ENCODE measurements around the gene HSPA8. TPM values are rescaled to one million over a fixed set of nuclear protein-coding genes. Genes with fewer than 3 reads are reported as not detected.
"Not testable (repeated sequence)": the region's sequence is repeated elsewhere in the genome, so short reads cannot be mapped to it uniquely, and the experiment has no call there.

HSPA8 gene
- total RNA-seq, 2 donors from 2014 or later = 1,108 to 1,228 TPM

- no peaks in the 10 kb centered on the region for H3K27me3 Mint-ChIP-seq (ENCODE audit: low read depth)
- peaks cover 63% of the 10 kb centered on the region for H3K4me1 Mint-ChIP-seq (ENCODE audit: low read depth)
- peak in 1 of 2 donors; percentile 26 for DNase-seq
- H3K9me3 Mint-ChIP-seq = no peaks in the 10 kb centered on the region
- peak overlapping the region; percentile 99 for H3K4me3 Mint-ChIP-seq
- peaks cover 31 to 35% of the 10 kb centered on the region in 2 donors for H3K36me3 Mint-ChIP-seq (ENCODE audit: insufficient read depth in 2 of 2)
- peak overlapping the region; percentile 100 for H3K27ac Mint-ChIP-seq
- ATAC-seq (replicated peaks in 1 of 2) = peak in 1 of 2 donors; percentile 2
These were observed 2.1 kb upstream of the HSPA8 start for GRCh38 chr11:123063826-123064657.

- Mint-ChIP-seq H3K9me3 (no peaks in the 10 kb centered on the region), H3K27ac (peak overlapping the region; percentile 100), H3K4me3 (peak overlapping the region; percentile 99), H3K4me1 (ENCODE audit: low read depth) (peaks cover 63% of the 10 kb centered on the region), H3K36me3 (ENCODE audit: insufficient read depth in 2 of 2) (peaks cover 39 to 44% of the 10 kb centered on the region in 2 donors), H3K27me3 (ENCODE audit: low read depth) (no peaks in the 10 kb centered on the region)
- DNase-seq (peak; percentile 46 to 57), ATAC-seq (replicated peaks in 1 of 2) (no peak)
These were observed 1.2 kb upstream of the HSPA8 start for GRCh38 chr11:123062892-123063825.

- Mint-ChIP-seq H3K4me3 (peak overlapping the region; percentile 99), H3K27me3 (ENCODE audit: low read depth) (no peaks in the 10 kb centered on the region), H3K36me3 (ENCODE audit: insufficient read depth in 2 of 2) (peaks cover 41 to 53% of the 10 kb centered on the region in 2 donors), H3K27ac (peak overlapping the region; percentile 100), H3K4me1 (ENCODE audit: low read depth) (peaks cover 71% of the 10 kb centered on the region), H3K9me3 (no peaks in the 10 kb centered on the region)
- ATAC-seq (replicated peaks in 1 of 2) (peak; percentile 86 to 89), DNase-seq (peak; percentile 100)
These were observed 389 bp upstream of the HSPA8 start for GRCh38 chr11:123062158-123062891.

GRCh38 chr11:123060277-123061000, 1.5 kb downstream of the HSPA8 start:
- peak overlapping the region; percentile 99 for H3K4me3 Mint-ChIP-seq
- H3K36me3 Mint-ChIP-seq (ENCODE audit: insufficient read depth in 2 of 2) = peaks cover 44 to 66% of the 10 kb centered on the region in 2 donors
- DNase-seq (peak in 1 of 2 donors; percentile 24), ATAC-seq (replicated peaks in 1 of 2) (no peak)
- no peaks in the 10 kb centered on the region for H3K9me3 Mint-ChIP-seq
- no peaks in the 10 kb centered on the region for H3K27me3 Mint-ChIP-seq (ENCODE audit: low read depth)
- peak overlapping the region; percentile 100 for H3K27ac Mint-ChIP-seq
- H3K4me1 Mint-ChIP-seq (ENCODE audit: low read depth) = peaks cover 77% of the 10 kb centered on the region

- H3K4me3 Mint-ChIP-seq = peak overlapping the region; percentile 99
- not testable (repeated sequence) for ATAC-seq (replicated peaks in 1 of 2); H3K27me3 Mint-ChIP-seq (ENCODE audit: low read depth); H3K9me3 Mint-ChIP-seq; DNase-seq
- peaks cover 44 to 66% of the 10 kb centered on the region in 2 donors for H3K36me3 Mint-ChIP-seq (ENCODE audit: insufficient read depth in 2 of 2)
- H3K4me1 Mint-ChIP-seq (ENCODE audit: low read depth) = peaks cover 76% of the 10 kb centered on the region
- peak overlapping the region; percentile 100 for H3K27ac Mint-ChIP-seq
These were observed 2.7 kb downstream of the HSPA8 start for GRCh38 chr11:123059041-123059920.

GRCh38 chr11:123057661-123058305, 4.2 kb downstream of the HSPA8 start:
- ATAC-seq (replicated peaks in 1 of 2) (no peak), DNase-seq (no peak)
- Mint-ChIP-seq H3K27ac (peak overlapping the region; percentile 100), H3K36me3 (ENCODE audit: insufficient read depth in 2 of 2) (peaks cover 40 to 60% of the 10 kb centered on the region in 2 donors), H3K9me3 (no peaks in the 10 kb centered on the region), H3K27me3 (ENCODE audit: low read depth) (no peaks in the 10 kb centered on the region), H3K4me1 (ENCODE audit: low read depth) (peaks cover 73% of the 10 kb centered on the region), H3K4me3 (peak overlapping the region; percentile 99)

- peak overlapping the region; percentile 94 for H3K27ac Mint-ChIP-seq
- H3K4me3 Mint-ChIP-seq = peak overlapping the region; percentile 99
- peaks cover 72% of the 10 kb centered on the region for H3K4me1 Mint-ChIP-seq (ENCODE audit: low read depth)
- ATAC-seq (replicated peaks in 1 of 2) (peak in 1 of 2 donors; percentile 3), DNase-seq (no peak)
- H3K27me3 Mint-ChIP-seq (ENCODE audit: low read depth) = no peaks in the 10 kb centered on the region
- H3K36me3 Mint-ChIP-seq (ENCODE audit: insufficient read depth in 2 of 2) = peaks cover 39 to 59% of the 10 kb centered on the region in 2 donors
- H3K9me3 Mint-ChIP-seq = no peaks in the 10 kb centered on the region
These were observed 5.0 kb downstream of the HSPA8 start for GRCh38 chr11:123056835-123057491.

GRCh38 chr11:123055191-123055901, 6.6 kb downstream of the HSPA8 start:
- Mint-ChIP-seq H3K36me3 (ENCODE audit: insufficient read depth in 2 of 2) (peaks cover 25 to 44% of the 10 kb centered on the region in 2 donors), H3K4me3 (no peak overlapping the region), H3K4me1 (ENCODE audit: low read depth) (peaks cover 63% of the 10 kb centered on the region), H3K27ac (peak overlapping the region; percentile 94), H3K27me3 (ENCODE audit: low read depth) (no peaks in the 10 kb centered on the region), H3K9me3 (no peaks in the 10 kb centered on the region)
- ATAC-seq (replicated peaks in 1 of 2) = peak; percentile 0 to 7
- DNase-seq = no peak

- peak overlapping the region; percentile 66 for H3K27ac Mint-ChIP-seq
- no peaks in the 10 kb centered on the region for H3K9me3 Mint-ChIP-seq
- H3K4me1 Mint-ChIP-seq (ENCODE audit: low read depth) = peaks cover 54% of the 10 kb centered on the region
- peak in 1 of 2 donors; percentile 40 for DNase-seq
- H3K27me3 Mint-ChIP-seq (ENCODE audit: low read depth) = no peaks in the 10 kb centered on the region
- H3K4me3 Mint-ChIP-seq = no peak overlapping the region
- peak; percentile 44 to 54 for ATAC-seq (replicated peaks in 1 of 2)
- H3K36me3 Mint-ChIP-seq (ENCODE audit: insufficient read depth in 2 of 2) = peaks cover 18 to 36% of the 10 kb centered on the region in 2 donors
These were observed 7.5 kb downstream of the HSPA8 start for GRCh38 chr11:123054301-123055065.
